G401.6 (cell line): ENCODE results near the gene CA9.

Experiments used
- FAIRE-seq: peaks from 2 replicates; lab custom pipeline; 2012; peaks lifted over from hg19 to GRCh38; lab: Jason Lieb, UNC

Gene CA9

DNA sequence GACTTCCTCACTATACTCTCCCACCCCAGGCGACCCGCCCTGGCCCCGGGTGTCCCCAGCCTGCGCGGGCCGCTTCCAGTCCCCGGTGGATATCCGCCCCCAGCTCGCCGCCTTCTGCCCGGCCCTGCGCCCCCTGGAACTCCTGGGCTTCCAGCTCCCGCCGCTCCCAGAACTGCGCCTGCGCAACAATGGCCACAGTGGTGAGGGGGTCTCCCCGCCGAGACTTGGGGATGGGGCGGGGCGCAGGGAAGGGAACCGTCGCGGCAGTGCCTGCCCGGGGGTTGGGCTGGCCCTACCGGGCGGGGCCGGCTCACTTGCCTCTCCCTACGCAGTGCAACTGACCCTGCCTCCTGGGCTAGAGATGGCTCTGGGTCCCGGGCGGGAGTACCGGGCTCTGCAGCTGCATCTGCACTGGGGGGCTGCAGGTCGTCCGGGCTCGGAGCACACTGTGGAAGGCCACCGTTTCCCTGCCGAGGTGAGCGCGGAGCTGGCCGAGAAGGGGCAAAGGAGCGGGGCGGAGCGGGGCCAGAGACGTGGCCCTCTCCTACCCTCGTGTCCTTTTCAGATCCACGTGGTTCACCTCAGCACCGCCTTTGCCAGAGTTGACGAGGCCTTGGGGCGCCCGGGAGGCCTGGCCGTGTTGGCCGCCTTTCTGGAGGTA is 2.1 kb downstream of the CA9 start:
- no peak for FAIRE-seq

- no peak for FAIRE-seq
These were observed 5.4 kb downstream of the CA9 start for GRCh38 chr9:35679091-35679490.

GRCh38 chr9:35679766-35680330 is 6.1 kb downstream of the CA9 start:
- no peak for FAIRE-seq

- no peak for FAIRE-seq
These were observed 6.8 kb downstream of the CA9 start for GRCh38 chr9:35680331-35681105.

GRCh38 chr9:35681341-35682002 is 7.7 kb downstream of the CA9 start:
- FAIRE-seq, result no peak

DNA sequence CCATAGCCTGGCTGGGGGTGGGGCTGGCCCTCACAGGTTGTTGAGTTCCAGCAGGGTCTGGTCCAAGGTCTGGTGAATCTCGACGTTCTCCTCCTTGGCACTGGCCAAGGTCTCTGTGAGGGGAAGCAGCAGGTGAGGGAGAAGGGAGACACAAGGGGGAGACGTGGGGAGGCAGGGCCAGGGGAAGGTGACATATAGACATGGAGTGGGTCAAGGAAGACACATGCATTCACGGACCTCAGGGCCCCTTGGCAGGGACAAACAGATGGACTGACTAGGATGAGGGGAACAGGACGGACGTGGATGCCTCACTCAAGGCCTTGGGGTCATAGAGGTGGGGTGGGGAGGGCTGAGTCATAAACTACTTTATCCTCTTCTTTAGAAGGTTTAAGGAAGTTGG is 8.3 kb downstream of the CA9 start:
- FAIRE-seq, result no peak

GRCh38 chr9:35682520-35683315 is 9.0 kb downstream of the CA9 start:
- FAIRE-seq, result no peak

DNA sequence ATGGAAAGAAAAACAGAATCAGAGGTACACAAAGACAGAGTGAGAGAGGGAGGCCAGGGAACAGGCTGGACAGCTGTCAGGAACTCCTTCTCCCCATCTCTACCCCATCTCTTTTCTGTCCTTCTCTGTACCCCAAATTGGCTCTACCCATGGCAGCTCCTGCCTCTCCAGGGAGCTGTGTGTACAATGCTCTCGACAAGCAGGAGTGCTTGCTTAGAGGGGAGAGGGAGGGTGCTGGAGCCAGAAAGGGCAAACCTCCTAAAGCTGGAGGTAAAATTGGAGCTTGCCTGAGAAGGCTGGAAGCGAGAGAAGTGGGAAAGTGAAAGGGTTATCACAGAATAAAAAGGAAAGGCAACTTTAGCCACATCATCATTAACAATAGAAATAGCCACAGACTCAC is 9.6 kb downstream of the CA9 start:
- FAIRE-seq, result no peak

DNA sequence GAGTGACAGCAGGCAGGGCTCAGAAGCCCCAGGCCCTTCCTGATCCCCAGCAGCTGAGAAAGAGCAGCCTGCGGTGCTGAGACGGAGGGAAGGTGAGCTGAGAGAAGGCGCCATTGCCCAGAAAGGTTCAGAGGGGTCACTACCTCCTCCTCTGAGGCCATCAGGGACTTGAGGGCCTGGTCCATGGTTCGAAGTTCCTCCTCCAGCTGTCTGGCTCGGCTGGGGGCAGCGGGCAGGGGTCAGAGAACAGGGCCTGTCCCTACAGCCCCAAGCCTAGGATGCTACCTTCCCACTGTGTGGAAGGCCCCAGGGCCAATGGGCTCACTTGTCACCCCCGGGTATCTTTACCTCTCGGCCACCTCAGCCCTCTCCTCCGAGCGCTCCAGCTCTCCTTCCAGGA is 11.2 kb downstream of the CA9 start:
- FAIRE-seq, result no peak

DNA sequence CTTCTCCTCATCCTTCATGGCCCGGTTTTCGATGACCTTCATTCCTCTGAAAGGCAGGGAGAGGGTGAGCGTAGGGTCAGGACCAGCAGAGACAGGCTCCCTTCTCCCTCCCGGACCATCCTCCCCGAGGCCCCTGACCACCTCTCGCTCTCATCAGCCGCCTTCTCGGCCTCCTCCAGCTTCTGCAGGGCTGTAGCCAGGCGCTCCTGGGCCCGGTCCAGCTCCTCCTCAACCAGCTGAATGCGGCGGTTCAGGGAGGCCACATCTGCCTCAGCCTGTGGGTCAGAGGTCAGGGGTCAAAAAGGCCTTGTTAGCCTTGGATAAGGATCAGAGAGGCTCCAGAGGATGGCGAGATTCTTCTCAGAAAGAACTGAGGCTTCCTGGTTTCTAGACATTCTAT is 11.8 kb downstream of the CA9 start:
- FAIRE-seq, result no peak

DNA sequence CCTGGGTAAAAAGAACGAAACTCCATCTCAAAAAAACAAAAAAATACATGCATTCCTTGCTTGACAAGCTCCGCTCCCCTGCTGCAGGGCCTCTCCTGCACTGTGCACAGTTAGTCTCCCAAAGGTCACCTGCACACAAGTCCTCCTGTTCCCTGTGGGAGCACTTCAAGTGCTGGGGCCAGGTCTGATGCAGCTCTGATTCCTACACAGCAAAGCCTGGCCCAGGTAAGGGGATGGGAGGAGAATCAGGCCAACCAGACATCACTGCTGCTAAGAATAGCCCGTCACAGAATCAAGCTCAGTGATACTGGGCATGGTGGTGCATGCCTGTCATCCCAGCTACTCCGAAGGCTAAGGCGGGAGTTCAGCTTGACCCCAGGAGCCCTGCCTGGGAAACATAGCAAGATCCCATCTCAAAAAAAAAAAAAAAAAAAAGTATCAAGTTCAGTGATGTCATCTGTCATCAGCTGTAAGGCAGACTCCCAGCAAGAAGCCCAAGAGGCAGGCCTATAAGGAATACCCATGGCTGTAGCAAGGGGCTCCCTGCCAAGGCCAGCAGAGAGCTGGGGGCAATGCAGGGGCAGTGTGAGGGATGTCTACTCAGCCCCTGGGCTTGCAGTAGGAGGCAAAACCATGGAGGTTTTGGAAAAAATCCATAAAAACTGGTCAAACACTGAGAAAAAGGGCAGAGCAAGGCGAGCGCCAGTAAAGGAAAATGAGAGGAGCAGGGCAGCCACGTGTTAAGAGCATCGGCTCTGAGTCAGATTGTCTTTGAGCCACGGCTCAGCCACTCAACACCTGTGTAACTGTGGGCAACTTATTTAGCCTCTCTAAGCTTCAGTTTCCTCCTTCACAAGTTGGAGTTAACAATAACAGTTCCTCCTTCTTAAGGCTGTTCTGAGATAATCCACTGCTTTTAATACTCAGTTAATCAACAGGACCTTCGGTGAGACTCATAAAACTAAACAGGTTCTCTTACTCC is 12.8 kb downstream of the CA9 start:
- FAIRE-seq, result no peak

- no peak for FAIRE-seq
These were observed 13.6 kb downstream of the CA9 start for GRCh38 chr9:35687306-35687705.

DNA sequence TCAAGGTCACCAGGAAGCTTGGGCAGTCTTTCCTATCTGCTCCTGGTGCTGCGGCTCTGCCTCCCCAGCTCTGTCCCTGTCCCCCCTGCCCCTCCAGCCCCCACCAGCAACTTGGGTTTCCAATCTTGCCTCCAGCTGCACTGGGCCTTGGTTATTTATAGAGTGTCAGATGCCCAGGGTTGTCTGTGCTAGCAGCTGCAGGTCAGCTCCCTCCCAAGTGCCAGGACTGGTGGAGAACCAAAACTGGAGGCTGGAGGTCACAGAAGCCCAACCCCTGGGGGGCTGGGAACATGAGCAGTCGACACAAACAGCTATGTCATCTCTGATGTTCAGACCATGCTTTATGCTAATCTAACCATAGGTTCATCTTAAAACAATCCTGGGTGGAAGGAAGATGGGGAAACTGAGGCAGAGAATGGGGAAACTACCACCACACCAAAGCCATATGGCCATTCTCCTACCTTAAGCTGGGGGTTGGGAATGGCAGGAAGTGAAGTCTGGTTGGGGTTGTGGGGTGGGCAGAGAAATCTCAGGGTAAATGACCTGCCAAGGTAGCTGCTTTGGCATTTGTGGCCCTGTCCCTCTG is 14.3 kb downstream of the CA9 start:
- FAIRE-seq, result no peak

DNA sequence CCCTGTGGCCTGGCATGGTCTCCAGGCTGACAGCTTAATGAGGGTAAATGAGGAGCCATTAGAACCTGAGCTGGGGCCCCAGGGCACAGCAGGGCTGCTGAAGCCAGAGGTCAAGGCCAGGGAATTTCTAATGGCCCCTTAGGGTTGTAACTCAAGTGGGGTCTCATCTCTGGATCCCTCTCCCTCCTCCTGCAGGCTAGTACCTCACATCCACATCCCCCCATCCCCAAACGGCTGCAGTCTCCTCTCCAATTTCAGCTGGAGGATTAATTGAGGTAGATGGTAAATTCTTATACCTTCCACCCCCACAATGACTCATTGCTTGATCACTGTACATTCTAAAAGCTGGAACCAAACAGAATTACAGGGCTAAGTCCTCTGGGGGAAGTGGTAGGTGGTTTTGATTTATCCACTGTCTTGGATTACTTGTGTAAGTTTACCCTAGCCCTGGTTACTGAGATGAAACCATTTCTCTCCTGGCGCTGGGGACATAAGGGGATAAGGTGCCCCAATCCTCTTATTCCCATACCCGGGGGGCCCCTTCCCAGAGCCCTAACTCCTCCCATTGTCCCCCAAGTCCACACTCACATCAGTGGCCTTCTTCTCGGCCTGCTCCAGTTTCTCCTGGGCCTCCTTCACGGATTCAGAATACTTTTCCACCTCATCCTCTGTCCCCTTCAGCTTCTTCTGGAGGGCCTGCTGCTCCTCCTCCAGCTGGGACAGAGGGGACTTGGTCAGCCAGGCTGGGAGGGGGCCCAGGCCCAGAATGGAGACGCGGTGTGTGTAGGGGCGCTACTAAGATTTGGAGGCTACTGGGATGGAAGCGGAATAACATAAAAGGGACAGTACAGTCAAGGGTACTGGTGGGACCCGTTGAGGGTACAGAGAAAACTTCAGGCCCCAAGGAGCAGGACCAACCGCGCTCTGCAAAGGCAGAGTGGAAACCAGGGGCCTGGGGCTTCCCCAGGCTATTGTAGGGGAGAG is 15.1 kb downstream of the CA9 start:
- no peak for FAIRE-seq

GRCh38 chr9:35689542-35690293 is 16.0 kb downstream of the CA9 start, which contains the start of gene TPM2:
TSS of gene TPM2 (minus strand) at chr9:35689925. CDS start at chr9:35689817, 108 bp downstream.
- peak; percentile 76 for FAIRE-seq

DNA sequence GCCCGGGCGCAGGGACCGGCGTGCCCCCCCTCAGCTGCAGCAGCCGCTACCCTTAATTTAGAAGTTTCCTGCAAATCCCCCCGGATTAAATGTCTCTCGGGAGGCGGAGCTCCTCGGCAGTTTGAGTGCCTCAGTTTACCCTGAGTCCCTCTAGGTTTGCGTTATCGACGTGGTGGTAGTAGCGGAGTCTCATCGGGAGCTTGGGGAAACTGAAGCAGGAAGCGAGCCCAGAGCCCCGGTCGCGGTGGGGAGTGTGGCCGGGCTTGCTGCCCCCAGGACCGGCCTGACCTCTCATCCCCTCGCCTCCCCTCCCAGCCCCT is 16.5 kb downstream of the CA9 start:
- FAIRE-seq, result no peak

- no peak for FAIRE-seq
These were observed 17.0 kb downstream of the CA9 start for GRCh38 chr9:35690614-35691333.

- no peak for FAIRE-seq
These were observed 17.6 kb downstream of the CA9 start for GRCh38 chr9:35691334-35691650.
